Tibial nerve (tissue), 4 donors: Measurements from ENCODE around the gene SIX2. TPM values are rescaled to one million over a fixed set of nuclear protein-coding genes. Genes with fewer than 3 reads are reported as not detected.

Experiments
- DNase-seq, 2 donors: peaks; one replicate each; pipeline ENCODE4 v3.0.0-alpha.2; 2019; ENCODE audit warnings: low spot score in 2 of 2
- H3K27ac ChIP-seq, 4 donors: fragments of 200-600 bp; sonication (generic) in 3 of 4; one replicate each; pipeline ENCODE4 v1.5.1; 2017 to 2019; ENCODE audit warnings: mild to moderate bottlenecking in 1 of 4
- H3K27me3 ChIP-seq, 2 donors: fragments of 200-600 bp; sonication (generic) in 1 of 2; one replicate each; pipeline versions ENCODE4 v1.5.1 to v1.6.0; 2017 to 2019
- H3K36me3 ChIP-seq, 3 donors: fragments of 200-600 bp; sonication (generic); one replicate each; pipeline ENCODE4 v1.5.1; 2018 to 2019
- H3K4me1 ChIP-seq, 4 donors: fragments of 200-600 bp; sonication (generic) in 3 of 4; one replicate each; pipeline ENCODE4 v1.5.1; 2017 to 2019
- H3K4me3 ChIP-seq, 4 donors: fragments of 200-600 bp; sonication (generic) in 3 of 4; one replicate each; pipeline ENCODE4 v1.5.1; 2017 to 2019; ENCODE audit warnings: mild to moderate bottlenecking in 1 of 4, moderate library complexity in 1 of 4
- H3K9me3 ChIP-seq, 4 donors: fragments of 200-600 bp; sonication (generic) in 3 of 4; one replicate each; pipeline ENCODE4 v1.5.1; 2017 to 2019
- EP300 ChIP-seq, 2 donors: sonication (generic); formaldehyde crosslinking; IDR thresholded peaks; one replicate each; pipeline ENCODE4 v1.6.1; 2017; ENCODE audit warnings: antibody characterized with exemption in 2 of 2, mild to moderate bottlenecking in 1 of 2
- POLR2A ChIP-seq, 2 donors: fragments of 450-650 bp; IDR thresholded peaks; one replicate each; pipeline ENCODE4 v1.6.1; 2017; ENCODE audit warnings: antibody characterized with exemption in 2 of 2, mild to moderate bottlenecking in 2 of 2, moderate library complexity in 2 of 2
- WGBS, 2 donors: methylation state at CpG; one replicate each; pipeline ENCODE4 v1.1.5; 2018; 5-methylcytosine and 5-hydroxymethylcytosine counted together
- total RNA-seq, 4 donors: library from RNA; depleted of rRNA; stranded (reverse); fragments of >200 nt; gene quantifications; one replicate each; pipeline ENCODE4 v1.1.0, GENCODE V29; 2016
- TF ChIP-seq, protein P1 (sequence below), 5 experiments: fragments of 200-600 bp in 3 of 5; fragments of 450-650 bp in 2 of 5; sonication (generic) in 3 of 5; IDR thresholded peaks; one replicate each; pipeline ENCODE4 v1.5.1; 2016 to 2019; ENCODE audit warnings: antibody characterized with exemption in 5 of 5, mild to moderate bottlenecking in 3 of 5, moderate library complexity in 2 of 5

Gene SIX2
- total RNA-seq, 4 donors from 2014 or later = 0.87 to 4.9 (median 2.5) TPM

DNA sequence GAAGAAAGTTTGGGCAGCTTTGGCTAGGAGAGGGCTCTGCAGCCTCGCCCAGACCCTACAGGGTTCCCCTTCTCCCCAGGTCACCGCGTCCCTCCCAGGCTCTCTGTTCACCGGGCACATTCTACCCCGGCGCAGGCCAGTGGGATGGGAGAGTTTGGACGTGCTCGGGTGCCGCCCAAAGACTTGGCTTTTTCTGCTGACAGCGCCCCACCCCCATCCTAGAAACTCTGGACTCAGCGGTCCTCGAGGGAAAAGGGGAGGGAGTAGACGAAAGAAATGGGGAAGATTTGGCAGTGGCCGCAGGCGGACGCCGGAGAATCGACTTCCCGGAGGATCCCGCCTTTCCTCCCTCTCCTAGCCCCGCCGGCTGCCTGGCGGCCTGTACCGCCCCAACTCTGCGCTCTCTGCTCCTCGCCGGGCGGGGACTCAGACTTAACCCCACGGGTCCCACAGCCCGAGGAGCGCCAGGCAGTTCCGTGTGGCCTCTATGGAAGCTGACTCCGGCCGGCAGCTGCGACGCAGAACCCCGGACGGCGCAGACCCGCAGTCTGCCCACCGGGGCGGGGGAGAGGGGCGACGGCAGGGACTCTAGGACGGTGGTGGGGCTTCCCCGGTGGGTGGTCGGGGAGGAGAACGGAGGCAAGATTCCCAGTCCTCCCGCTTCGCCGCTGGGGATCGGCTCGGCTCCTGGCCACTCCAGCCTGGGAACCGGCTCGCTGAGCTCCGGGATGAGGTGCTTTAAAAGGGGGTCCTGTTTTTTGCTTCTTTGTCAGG is 863 bp upstream of the SIX2 start:
- WGBS, 2 donors = 1 to 2% methylated on average over 32 to 50 of the region's 56 CpGs
- peaks cover 0 to 78% (median 24%) of the 10 kb centered on the region in 4 donors for H3K4me1 ChIP-seq
- H3K27me3 ChIP-seq = peaks cover 0 to 96% of the 10 kb centered on the region in 2 donors

DNA sequence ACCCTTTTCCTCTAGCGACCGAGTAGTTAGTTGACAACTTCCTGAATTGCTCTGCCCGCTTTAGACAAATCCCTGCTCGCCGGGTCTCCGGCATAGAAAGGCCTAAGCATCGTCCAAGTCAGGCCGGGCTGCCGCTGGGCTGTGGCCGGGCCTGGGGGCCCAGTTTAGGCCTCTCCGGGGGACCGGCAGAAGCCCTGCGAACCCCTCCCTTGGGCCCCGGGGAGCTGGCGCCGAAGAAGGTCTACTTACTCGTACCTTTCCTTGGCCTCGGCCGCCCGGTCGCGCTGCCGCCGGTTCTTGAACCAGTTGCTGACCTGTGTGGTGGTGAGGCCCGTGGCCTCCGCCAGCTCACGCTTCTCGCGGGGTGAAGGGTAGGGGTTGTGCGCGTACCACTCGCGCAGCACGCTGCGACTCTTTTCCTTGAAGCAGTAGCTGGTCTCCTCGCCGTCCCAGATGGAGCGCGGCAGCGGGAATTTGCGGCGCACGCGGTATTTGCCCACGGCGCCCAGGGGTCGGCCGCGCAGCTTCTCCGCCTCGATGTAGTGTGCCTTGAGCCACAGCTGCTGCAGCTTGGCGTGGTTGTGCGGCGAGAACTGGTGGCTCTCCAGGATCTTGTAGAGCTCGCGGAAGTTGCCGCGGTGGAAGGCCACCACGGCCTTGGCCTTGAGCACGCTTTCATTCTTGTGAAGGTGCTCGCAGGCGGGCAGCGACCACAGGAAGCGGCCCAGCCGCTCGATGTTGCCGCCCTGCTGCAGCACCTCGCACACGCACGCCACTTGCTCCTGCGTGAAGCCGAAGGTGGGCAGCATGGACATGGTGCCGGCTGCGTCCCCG is 739 bp downstream of the SIX2 start:
- WGBS, 2 donors = 13 to 29% methylated on average over 32 to 52 of the region's 75 CpGs
- H3K36me3 ChIP-seq = no peaks in the 10 kb centered on the region
- H3K4me1 ChIP-seq = peaks cover 0 to 82% (median 21%) of the 10 kb centered on the region in 4 donors
- no peak overlapping the region for H3K27ac ChIP-seq
- TF ChIP-seq, protein P1, sequence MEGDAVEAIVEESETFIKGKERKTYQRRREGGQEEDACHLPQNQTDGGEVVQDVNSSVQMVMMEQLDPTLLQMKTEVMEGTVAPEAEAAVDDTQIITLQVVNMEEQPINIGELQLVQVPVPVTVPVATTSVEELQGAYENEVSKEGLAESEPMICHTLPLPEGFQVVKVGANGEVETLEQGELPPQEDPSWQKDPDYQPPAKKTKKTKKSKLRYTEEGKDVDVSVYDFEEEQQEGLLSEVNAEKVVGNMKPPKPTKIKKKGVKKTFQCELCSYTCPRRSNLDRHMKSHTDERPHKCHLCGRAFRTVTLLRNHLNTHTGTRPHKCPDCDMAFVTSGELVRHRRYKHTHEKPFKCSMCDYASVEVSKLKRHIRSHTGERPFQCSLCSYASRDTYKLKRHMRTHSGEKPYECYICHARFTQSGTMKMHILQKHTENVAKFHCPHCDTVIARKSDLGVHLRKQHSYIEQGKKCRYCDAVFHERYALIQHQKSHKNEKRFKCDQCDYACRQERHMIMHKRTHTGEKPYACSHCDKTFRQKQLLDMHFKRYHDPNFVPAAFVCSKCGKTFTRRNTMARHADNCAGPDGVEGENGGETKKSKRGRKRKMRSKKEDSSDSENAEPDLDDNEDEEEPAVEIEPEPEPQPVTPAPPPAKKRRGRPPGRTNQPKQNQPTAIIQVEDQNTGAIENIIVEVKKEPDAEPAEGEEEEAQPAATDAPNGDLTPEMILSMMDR (IDR thresholded peaks at IDR 0.05) = no peak
- TF ChIP-seq POLR2A (IDR thresholded peaks at IDR 0.05) (no peak), EP300 (IDR thresholded peaks at IDR 0.05) (no peak)
- DNase-seq = no peak
- H3K27me3 ChIP-seq = peaks cover 0 to 96% of the 10 kb centered on the region in 2 donors
- H3K4me3 ChIP-seq = peak overlapping the region; percentile 15 to 54 (median 32)
- H3K9me3 ChIP-seq = no peaks in the 10 kb centered on the region

More for the DNA sequence above, 863 bp upstream of the SIX2 start:
- TF ChIP-seq EP300 (IDR thresholded peaks at IDR 0.05) (no peak), POLR2A (IDR thresholded peaks at IDR 0.05) (no peak)
- TF ChIP-seq, protein P1 (IDR thresholded peaks at IDR 0.05) = no peak
- Histone ChIP-seq H3K36me3 (no peaks in the 10 kb centered on the region), H3K27ac (peak overlapping the region; percentile 17 to 86 (median 45)), H3K4me3 (peak overlapping the region; percentile 23 to 54 (median 38)), H3K9me3 (no peaks in the 10 kb centered on the region)
- DNase-seq = peak; percentile 35 to 59

DNA sequence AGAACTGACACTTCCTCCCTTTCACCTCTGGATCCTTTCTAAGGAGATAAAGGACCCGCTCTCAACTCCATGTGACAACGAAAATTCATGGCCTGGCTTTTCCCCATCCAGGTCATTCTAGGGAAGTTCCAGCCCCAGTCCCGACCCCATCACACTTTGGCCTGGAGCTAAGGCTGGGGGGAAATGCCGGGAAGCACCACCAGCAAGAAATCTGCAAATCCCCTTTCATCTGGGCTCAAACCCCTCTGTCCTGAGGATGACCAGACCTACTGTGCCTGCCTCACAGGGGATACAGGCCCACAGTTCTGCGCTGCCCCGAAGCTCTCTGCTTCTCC is 1.3 kb downstream of the SIX2 start:
- H3K9me3 ChIP-seq = no peaks in the 10 kb centered on the region
- H3K36me3 ChIP-seq = no peaks in the 10 kb centered on the region
- H3K27ac ChIP-seq = no peak overlapping the region
- 56 to 60% methylated on average over 6 of the region's 6 CpGs for WGBS, 2 donors
- peaks cover 0 to 76% (median 16%) of the 10 kb centered on the region in 4 donors for H3K4me1 ChIP-seq
- H3K27me3 ChIP-seq = peaks cover 0 to 96% of the 10 kb centered on the region in 2 donors
- no peak for DNase-seq
- peak overlapping the region in 2 of 4 donors; percentile 15 to 54 for H3K4me3 ChIP-seq
- TF ChIP-seq, protein P1 (IDR thresholded peaks at IDR 0.05) = no peak
- no peak for TF ChIP-seq POLR2A (IDR thresholded peaks at IDR 0.05)
- no peak for TF ChIP-seq EP300 (IDR thresholded peaks at IDR 0.05)

DNA sequence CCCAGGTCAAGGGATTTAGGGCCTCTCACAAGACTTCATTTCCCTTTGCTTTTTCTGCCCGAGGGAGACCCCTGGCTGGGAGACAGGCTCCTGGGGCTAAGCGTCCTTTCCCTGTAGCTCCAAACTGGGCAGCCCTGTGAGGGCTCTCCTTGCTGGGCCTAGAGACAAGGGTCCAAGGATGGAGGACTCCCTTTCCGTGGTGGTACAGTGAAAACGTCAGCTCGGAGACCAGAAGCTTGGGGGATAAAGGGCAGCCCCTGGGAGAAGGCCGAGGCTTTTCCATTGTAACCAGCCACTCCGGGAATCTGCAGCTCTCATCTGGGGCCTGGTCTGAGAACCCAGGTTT is 2.3 kb downstream of the SIX2 start:
- no peak overlapping the region for H3K27ac ChIP-seq
- TF ChIP-seq, protein P1 (IDR thresholded peaks at IDR 0.05) = no peak
- TF ChIP-seq POLR2A (IDR thresholded peaks at IDR 0.05) (no peak), EP300 (IDR thresholded peaks at IDR 0.05) (no peak)
- H3K27me3 ChIP-seq = peaks cover 0 to 96% of the 10 kb centered on the region in 2 donors
- H3K36me3 ChIP-seq = no peaks in the 10 kb centered on the region
- no peaks in the 10 kb centered on the region for H3K9me3 ChIP-seq
- no peak for DNase-seq
- WGBS, 2 donors = 75 to 79% methylated on average over 3 to 7 of the region's 7 CpGs
- no peak overlapping the region for H3K4me3 ChIP-seq
- H3K4me1 ChIP-seq = peaks cover 0 to 67% (median 15%) of the 10 kb centered on the region in 4 donors
